ENCODE measurements around the gene CD300E.

Gene CD300E

GRCh38 chr17:74561586-74561985 lies 62.0 kb downstream of the CD300E start:
- Histone ChIP-seq H3K36me3 (ENCODE audit: control insufficient read depth, insufficient read depth, low read length, severe bottlenecking) (no peaks in the 10 kb centered on the region), H3K4me3 (ENCODE audit: low read length) (no peak overlapping the region), H3K27me3 (replicated peaks; ENCODE audit: control insufficient read depth, insufficient read depth, low read length) (peaks cover 69% of the 10 kb centered on the region), H3K9me3 (ENCODE audit: control insufficient read depth, low read length) (peaks cover 9% of the 10 kb centered on the region), H3K4me1 (ENCODE audit: control insufficient read depth, insufficient read depth, low read length) (peaks cover 3% of the 10 kb centered on the region), H3K9ac (ENCODE audit: low read length) (no peak overlapping the region)
- no peak for DNase-seq (ENCODE audit: low read depth)

All from adipocyte (in vitro differentiated cells).